GM12878 (cell line): ENCODE results near the gene TOMM20.

ENCODE experiments used
- ATF2 ChIP-seq: IDR thresholded peaks from 2 replicates; pipeline ENCODE4 v1.6.1; 2012; ENCODE audit warnings: low read length, inconsistent platforms
- CHD4 ChIP-seq: fragments of 200-600 bp; sonication (generic); IDR thresholded peaks from 2 replicates; pipeline ENCODE4 v1.6.1; 2016; ENCODE audit warnings: mild to moderate bottlenecking
- CTCF ChIP-seq, 3 experiments: IDR thresholded peaks in 2 of 3; conservative IDR thresholded peaks in 1 of 3; 2 replicates each; pipeline ENCODE4 v1.5.1; 2011; ENCODE audit warnings: low read depth in 3 of 3, low read length in 3 of 3, mild to moderate bottlenecking in 3 of 3, control low read depth in 2 of 3, moderate library complexity in 2 of 3, inconsistent platforms in 1 of 3, mixed read lengths in 1 of 3; ENCODE audit not compliant: control insufficient read depth in 2 of 3, insufficient read depth in 1 of 3; ENCODE audit errors: extremely low read depth in 1 of 3
- EP300 ChIP-seq, 2 experiments: fragments of 150-350 bp in 1 of 2; IDR thresholded peaks; 2 replicates each; pipeline ENCODE4 v1.6.1; 2011 to 2012; ENCODE audit warnings: low read depth in 2 of 2, low read length in 2 of 2, borderline replicate concordance in 1 of 2, improper control_type of control experiment in 1 of 2, inconsistent platforms in 1 of 2; ENCODE audit not compliant: control insufficient read depth in 1 of 2
- HDAC6 ChIP-seq: fragments of 200-600 bp; sonication (generic); IDR thresholded peaks from one replicate; pipeline ENCODE4 v1.8.0; 2017; ENCODE audit warnings: antibody characterized with exemption; ENCODE audit not compliant: unreplicated experiment
- JUND ChIP-seq: IDR thresholded peaks from 2 replicates; pipeline ENCODE4 v1.6.1; 2012; ENCODE audit warnings: low read depth, mild to moderate bottlenecking, low read length, improper control_type of control experiment, moderate library complexity
- MEF2A ChIP-seq: IDR thresholded peaks from 2 replicates; pipeline ENCODE4 v1.6.1; 2011; ENCODE audit warnings: low read depth, mild to moderate bottlenecking, low read length, moderate library complexity; ENCODE audit not compliant: insufficient read depth
- POLR2A ChIP-seq: IDR thresholded peaks from 2 replicates; pipeline ENCODE4 v1.6.1; 2011; ENCODE audit warnings: low read depth, mild to moderate bottlenecking, low read length
- STAT3 ChIP-seq: IDR thresholded peaks from 2 replicates; pipeline ENCODE4 v1.6.1; 2011; ENCODE audit warnings: low read depth, low read length, improper control_type of control experiment
- TBL1XR1 ChIP-seq: IDR thresholded peaks from 2 replicates; pipeline ENCODE4 v1.6.1; 2012; ENCODE audit warnings: low read depth, low read length, improper control_type of control experiment
- ZBED1 ChIP-seq: IDR thresholded peaks from 2 replicates; pipeline ENCODE4 v1.6.1; 2016; ENCODE audit warnings: borderline replicate concordance
- ZNF274 ChIP-seq: IDR thresholded peaks from one replicate; pipeline ENCODE4 v1.8.0; 2011; ENCODE audit not compliant: insufficient read length, insufficient read depth
- TF ChIP-seq, protein P1 (sequence below): fragments of 450-650 bp; IDR thresholded peaks from 2 replicates; pipeline ENCODE4 v1.6.1; 2017; ENCODE audit warnings: low read depth, mild to moderate bottlenecking, moderate library complexity
- TF ChIP-seq, protein P2 (sequence below): fragments of 450-650 bp; IDR thresholded peaks from 2 replicates; pipeline ENCODE4 v1.6.1; 2016; ENCODE audit warnings: mild to moderate bottlenecking

GRCh38 chr1:235098547-235098946 lies 30.1 kb downstream of the TOMM20 start:
- TF ChIP-seq ZBED1 = no peak
- TF ChIP-seq CHD4 = no peak
- TF ChIP-seq, protein P1, sequence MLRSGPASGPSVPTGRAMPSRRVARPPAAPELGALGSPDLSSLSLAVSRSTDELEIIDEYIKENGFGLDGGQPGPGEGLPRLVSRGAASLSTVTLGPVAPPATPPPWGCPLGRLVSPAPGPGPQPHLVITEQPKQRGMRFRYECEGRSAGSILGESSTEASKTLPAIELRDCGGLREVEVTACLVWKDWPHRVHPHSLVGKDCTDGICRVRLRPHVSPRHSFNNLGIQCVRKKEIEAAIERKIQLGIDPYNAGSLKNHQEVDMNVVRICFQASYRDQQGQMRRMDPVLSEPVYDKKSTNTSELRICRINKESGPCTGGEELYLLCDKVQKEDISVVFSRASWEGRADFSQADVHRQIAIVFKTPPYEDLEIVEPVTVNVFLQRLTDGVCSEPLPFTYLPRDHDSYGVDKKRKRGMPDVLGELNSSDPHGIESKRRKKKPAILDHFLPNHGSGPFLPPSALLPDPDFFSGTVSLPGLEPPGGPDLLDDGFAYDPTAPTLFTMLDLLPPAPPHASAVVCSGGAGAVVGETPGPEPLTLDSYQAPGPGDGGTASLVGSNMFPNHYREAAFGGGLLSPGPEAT = no peak
- no peak for TF ChIP-seq EP300 (IDR thresholded peaks at IDR 0.05; ENCODE audit: borderline replicate concordance in 1 of 2, control insufficient read depth in 1 of 2, low read depth in 2 of 2, low read length in 2 of 2)
- TF ChIP-seq HDAC6 = no peak
- no peak for TF ChIP-seq STAT3
- no peak for TF ChIP-seq MEF2A
- TF ChIP-seq CTCF (IDR thresholded peaks at IDR 0.05 in 2 of 3, conservative IDR thresholded peaks at IDR 0.05 in 1 of 3; ENCODE audit: control insufficient read depth in 2 of 3, extremely low read depth in 1 of 3, insufficient read depth in 1 of 3, low read depth in 3 of 3, low read length in 3 of 3) = no peak
- no peak for TF ChIP-seq POLR2A
- no peak for TF ChIP-seq ATF2
- TF ChIP-seq, protein P2, sequence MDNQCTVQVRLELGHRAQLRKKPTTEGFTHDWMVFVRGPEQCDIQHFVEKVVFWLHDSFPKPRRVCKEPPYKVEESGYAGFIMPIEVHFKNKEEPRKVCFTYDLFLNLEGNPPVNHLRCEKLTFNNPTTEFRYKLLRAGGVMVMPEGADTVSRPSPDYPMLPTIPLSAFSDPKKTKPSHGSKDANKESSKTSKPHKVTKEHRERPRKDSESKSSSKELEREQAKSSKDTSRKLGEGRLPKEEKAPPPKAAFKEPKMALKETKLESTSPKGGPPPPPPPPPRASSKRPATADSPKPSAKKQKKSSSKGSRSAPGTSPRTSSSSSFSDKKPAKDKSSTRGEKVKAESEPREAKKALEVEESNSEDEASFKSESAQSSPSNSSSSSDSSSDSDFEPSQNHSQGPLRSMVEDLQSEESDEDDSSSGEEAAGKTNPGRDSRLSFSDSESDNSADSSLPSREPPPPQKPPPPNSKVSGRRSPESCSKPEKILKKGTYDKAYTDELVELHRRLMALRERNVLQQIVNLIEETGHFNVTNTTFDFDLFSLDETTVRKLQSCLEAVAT = no peak
- TF ChIP-seq JUND = no peak
- TF ChIP-seq ZNF274 = no peak
- TF ChIP-seq TBL1XR1 = no peak
